Keratinocyte (primary cell): ENCODE data around the gene SPRED1. TPM values are rescaled to one million over a fixed set of nuclear protein-coding genes. Genes with fewer than 3 reads are reported as not detected.

Experiments used
- DNase-seq: peaks from one replicate; pipeline ENCODE4 v3.0.0-alpha.2; 2011; ENCODE audit warnings: low read depth, missing footprints, low spot score
- FAIRE-seq: peaks from 2 replicates; lab custom pipeline; 2011; peaks lifted over from hg19 to GRCh38; lab: Jason Lieb, UNC
- H2AFZ ChIP-seq: 2 replicates; pipeline ENCODE4 v1.6.0; 2012; ENCODE audit warnings: low read length, control low read depth, inconsistent platforms; ENCODE audit not compliant: control insufficient read depth
- H3K27ac ChIP-seq: 2 replicates; pipeline ENCODE4 v1.5.1; 2011; ENCODE audit warnings: low read length; ENCODE audit not compliant: control insufficient read depth, insufficient read depth
- H3K27me3 ChIP-seq: 3 replicates; pipeline ENCODE4 v1.6.0; 2011; ENCODE audit warnings: low read length; ENCODE audit not compliant: control insufficient read depth, insufficient read depth; ENCODE audit errors: extremely low read depth
- H3K36me3 ChIP-seq, 2 experiments: 2 replicates in 1 of 2; 3 replicates in 1 of 2; pipeline ENCODE4 v1.5.1; 2011; ENCODE audit warnings: low read length in 2 of 2, mild to moderate bottlenecking in 1 of 2; ENCODE audit not compliant: control insufficient read depth in 2 of 2, insufficient read depth in 2 of 2; ENCODE audit errors: extremely low read depth in 1 of 2
- H3K4me1 ChIP-seq: 3 replicates; pipeline ENCODE4 v1.5.1; 2011; ENCODE audit warnings: low read length; ENCODE audit not compliant: control insufficient read depth, insufficient read depth; ENCODE audit errors: extremely low read depth
- H3K4me2 ChIP-seq: 3 replicates; pipeline ENCODE4 v1.6.0; 2011; ENCODE audit warnings: low read depth, low read length; ENCODE audit not compliant: control insufficient read depth, insufficient read depth; ENCODE audit errors: extremely low read depth
- H3K4me3 ChIP-seq, 3 experiments: fragments of 200-600 bp in 1 of 3; sonication (generic) in 1 of 3; 2 replicates in 2 of 3; 3 replicates in 1 of 3; pipeline ENCODE4 v1.5.1; 2011 to 2016; ENCODE audit warnings: low read length in 3 of 3, mild to moderate bottlenecking in 3 of 3, control low read depth in 2 of 3, inconsistent platforms in 1 of 3, low read depth in 1 of 3, mixed read lengths in 1 of 3, mixed run types in 1 of 3, moderate library complexity in 1 of 3; ENCODE audit not compliant: control insufficient read depth in 2 of 3, insufficient read depth in 2 of 3; ENCODE audit errors: extremely low read depth in 1 of 3
- H3K79me2 ChIP-seq: 2 replicates; pipeline ENCODE4 v1.6.0; 2012; ENCODE audit warnings: low read length; ENCODE audit not compliant: control insufficient read depth, insufficient read depth
- H3K9ac ChIP-seq: 3 replicates; pipeline ENCODE4 v1.6.0; 2011; ENCODE audit warnings: low read length; ENCODE audit not compliant: control insufficient read depth, insufficient read depth; ENCODE audit errors: extremely low read depth
- H3K9me1 ChIP-seq: 3 replicates; pipeline ENCODE4 v1.6.0; 2011; ENCODE audit warnings: low read length; ENCODE audit not compliant: control insufficient read depth, insufficient read depth; ENCODE audit errors: extremely low read depth
- H3K9me3 ChIP-seq: 2 replicates; pipeline ENCODE4 v1.5.1; 2012; ENCODE audit warnings: low read depth, low read length; ENCODE audit not compliant: control insufficient read depth
- H4K20me1 ChIP-seq: 3 replicates; pipeline ENCODE4 v1.6.0; 2011; ENCODE audit warnings: low read length; ENCODE audit not compliant: control insufficient read depth, insufficient read depth; ENCODE audit errors: extremely low read depth
- EZH2 ChIP-seq: IDR thresholded peaks from one replicate; pipeline ENCODE4 v1.6.1; 2012; ENCODE audit warnings: inconsistent platforms, mild to moderate bottlenecking, low read length, moderate library complexity
- dilution Hi-C: fragments of 300-500 bp; cut with MboI; formaldehyde crosslinking; loops from one replicate; pipeline ENCODE4 v1.7.0; 2020; ENCODE audit warnings: low sequenced_read_pairs; ENCODE audit not compliant: extremely low pct_ligation_motif_present
- polyA plus RNA-seq, 5 experiments: library from polyadenylated mRNA; depleted of rRNA in 3 of 5; stranded (reverse) in 3 of 5; stranded (forward) in 1 of 5; unstranded in 1 of 5; fragments of >200 nt; gene quantifications; 1 replicate in 1 of 5; 2 replicates in 3 of 5; 3 replicates in 1 of 5; pipeline versions ENCODE4 v1.2.1 to v1.2.3, GENCODE V29; 2011 to 2012; ENCODE audit warnings: missing spikeins in 2 of 5, low read depth in 1 of 5, low replicate concordance in 1 of 5
- TF ChIP-seq, protein P1 (sequence below), 3 experiments: IDR thresholded peaks in 1 of 3; conservative IDR thresholded peaks in 1 of 3; optimal IDR thresholded peaks in 1 of 3; 2 replicates in 2 of 3; 3 replicates in 1 of 3; pipeline versions ENCODE3 to v1.5.1; 2011; ENCODE audit warnings: low read length in 3 of 3, mild to moderate bottlenecking in 3 of 3, moderate library complexity in 2 of 3, control low read depth in 1 of 3, inconsistent platforms in 1 of 3; ENCODE audit not compliant: insufficient read depth in 2 of 3; ENCODE audit errors: extremely low read depth in 1 of 3

SPRED1 gene
- polyA plus RNA-seq, 1 donor (not counting 4 experiments of a cell fraction or from before 2014, with no cell fraction given), result 11.5 TPM

GRCh38 chr15:38374556-38374955 is 121.9 kb downstream of the SPRED1 start:
- no peaks in the 10 kb centered on the region for H3K9me3 ChIP-seq
- no peak overlapping the region for H3K9ac ChIP-seq
- H3K36me3 ChIP-seq, result no peaks in the 10 kb centered on the region
- H3K27me3 ChIP-seq, result no peaks in the 10 kb centered on the region
- no peaks in the 10 kb centered on the region for H4K20me1 ChIP-seq
- dilution Hi-C loops, result loop anchor here (25.0 kb wide), 1 partner anchor 362 kb away; no protein-coding TSS in a partner anchor
- no peak overlapping the region for H2AFZ ChIP-seq
- H3K27ac ChIP-seq, result no peak overlapping the region
- no peaks in the 10 kb centered on the region for H3K4me1 ChIP-seq
- no peaks in the 10 kb centered on the region for H3K9me1 ChIP-seq
- TF ChIP-seq, protein P1, sequence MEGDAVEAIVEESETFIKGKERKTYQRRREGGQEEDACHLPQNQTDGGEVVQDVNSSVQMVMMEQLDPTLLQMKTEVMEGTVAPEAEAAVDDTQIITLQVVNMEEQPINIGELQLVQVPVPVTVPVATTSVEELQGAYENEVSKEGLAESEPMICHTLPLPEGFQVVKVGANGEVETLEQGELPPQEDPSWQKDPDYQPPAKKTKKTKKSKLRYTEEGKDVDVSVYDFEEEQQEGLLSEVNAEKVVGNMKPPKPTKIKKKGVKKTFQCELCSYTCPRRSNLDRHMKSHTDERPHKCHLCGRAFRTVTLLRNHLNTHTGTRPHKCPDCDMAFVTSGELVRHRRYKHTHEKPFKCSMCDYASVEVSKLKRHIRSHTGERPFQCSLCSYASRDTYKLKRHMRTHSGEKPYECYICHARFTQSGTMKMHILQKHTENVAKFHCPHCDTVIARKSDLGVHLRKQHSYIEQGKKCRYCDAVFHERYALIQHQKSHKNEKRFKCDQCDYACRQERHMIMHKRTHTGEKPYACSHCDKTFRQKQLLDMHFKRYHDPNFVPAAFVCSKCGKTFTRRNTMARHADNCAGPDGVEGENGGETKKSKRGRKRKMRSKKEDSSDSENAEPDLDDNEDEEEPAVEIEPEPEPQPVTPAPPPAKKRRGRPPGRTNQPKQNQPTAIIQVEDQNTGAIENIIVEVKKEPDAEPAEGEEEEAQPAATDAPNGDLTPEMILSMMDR (optimal IDR thresholded peaks at IDR 0.05 in 1 of 3, IDR thresholded peaks at IDR 0.05 in 1 of 3, conservative IDR thresholded peaks at IDR 0.05 in 1 of 3; ENCODE audit: extremely low read depth in 1 of 3, insufficient read depth in 2 of 3, low read length in 3 of 3), result no peak
- TF ChIP-seq EZH2, result no peak
- no peak overlapping the region for H3K4me2 ChIP-seq
- no peaks in the 10 kb centered on the region for H3K79me2 ChIP-seq
- DNase-seq (no peak), FAIRE-seq (no peak)
- H3K4me3 ChIP-seq, result no peak overlapping the region

GRCh38 chr15:38376081-38376480 is 123.4 kb downstream of the SPRED1 start:
- dilution Hi-C loops, result no loop called here
- no peak overlapping the region for H3K27ac ChIP-seq
- no peaks in the 10 kb centered on the region for H3K79me2 ChIP-seq
- H3K27me3 ChIP-seq, result no peaks in the 10 kb centered on the region
- H3K4me1 ChIP-seq, result no peaks in the 10 kb centered on the region
- H3K4me3 ChIP-seq, result no peak overlapping the region
- no peaks in the 10 kb centered on the region for H3K36me3 ChIP-seq
- no peak for DNase-seq
- H3K9me3 ChIP-seq, result no peaks in the 10 kb centered on the region
- no peaks in the 10 kb centered on the region for H4K20me1 ChIP-seq
- H3K4me2 ChIP-seq, result no peak overlapping the region
- TF ChIP-seq EZH2, result no peak
- TF ChIP-seq, protein P1 (optimal IDR thresholded peaks at IDR 0.05 in 1 of 3, IDR thresholded peaks at IDR 0.05 in 1 of 3, conservative IDR thresholded peaks at IDR 0.05 in 1 of 3; ENCODE audit: extremely low read depth in 1 of 3, insufficient read depth in 2 of 3, low read length in 3 of 3), result no peak
- no peak overlapping the region for H2AFZ ChIP-seq
- no peaks in the 10 kb centered on the region for H3K9me1 ChIP-seq
- no peak for FAIRE-seq
- no peak overlapping the region for H3K9ac ChIP-seq
